HG03064 (cell line): ENCODE data around the gene GABRG3.

Source experiments
- ATAC-seq: cut with Tn5 transposase; IDR thresholded peaks from one replicate; pipeline ENCODE4 v1.9.1; 2021; ENCODE audit warnings: low read depth; ENCODE audit not compliant: unreplicated experiment

Gene GABRG3

DNA sequence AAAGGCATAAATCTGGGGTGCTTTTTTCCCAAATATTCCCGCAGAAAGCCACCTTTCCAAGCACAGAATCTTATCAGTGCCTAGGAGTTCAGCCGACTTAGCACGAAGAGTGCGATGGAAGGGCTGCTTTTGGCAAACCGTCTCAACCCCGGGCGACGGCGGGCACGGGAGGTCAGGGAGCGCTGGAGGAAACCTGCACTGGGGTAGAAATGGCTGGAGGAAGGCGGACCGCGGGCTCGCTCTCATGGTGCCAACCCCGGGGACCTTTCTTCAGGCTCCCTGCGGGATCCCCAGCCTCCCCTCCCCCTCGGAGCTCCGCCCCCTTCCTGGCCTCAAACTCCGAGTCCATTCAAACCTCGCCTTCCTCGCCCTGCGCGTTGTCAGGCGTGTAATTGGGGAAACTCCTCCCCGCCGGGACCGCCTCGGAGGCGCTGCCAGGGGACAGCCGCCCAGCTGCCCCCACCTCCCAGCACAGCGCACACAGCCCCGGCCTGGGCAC, at the start of gene GABRG3:
TSS of gene GABRG3 (plus strand) at position 470 of the 499 bp plus-strand sequence.
- no peak for ATAC-seq

DNA sequence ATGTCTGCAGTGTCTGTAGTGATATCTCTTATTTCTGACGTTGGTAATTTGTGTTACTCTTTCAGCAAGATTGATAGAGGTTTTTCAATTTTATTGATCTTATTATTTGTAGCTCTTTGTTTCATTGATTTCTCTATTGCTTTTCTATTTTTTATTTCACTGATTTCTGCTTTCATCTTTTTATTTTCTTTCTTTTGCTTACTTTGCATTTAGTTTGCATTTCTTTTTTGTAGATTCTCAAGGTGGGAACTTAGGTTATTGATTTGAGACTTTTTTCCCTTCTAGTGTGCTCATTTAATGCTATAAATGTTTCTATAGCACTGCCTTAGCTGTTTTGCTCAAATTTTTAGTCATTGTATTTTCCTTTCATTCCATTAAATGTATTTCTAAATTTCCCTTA, 49.5 kb upstream of the GABRG3 start:
- no peak for ATAC-seq

DNA sequence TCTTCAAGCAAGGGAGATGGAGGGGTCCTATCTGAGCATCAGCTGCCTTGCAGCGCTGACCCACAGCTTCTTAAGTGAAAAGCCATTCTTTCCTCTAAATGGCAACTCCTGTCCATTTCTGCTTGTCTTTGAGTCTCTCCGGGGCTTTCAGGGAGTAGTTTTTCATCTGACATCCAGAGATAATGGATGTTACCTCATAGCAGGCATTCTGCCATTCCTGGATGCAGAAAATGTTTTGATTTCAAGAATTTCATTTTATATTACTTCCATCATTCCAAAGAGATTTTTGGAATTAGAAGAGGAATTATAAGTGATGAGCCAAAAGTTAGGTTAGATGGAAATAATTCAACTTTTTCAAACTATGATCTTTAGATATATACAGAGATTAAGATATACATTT, 44.9 kb upstream of the GABRG3 start:
- ATAC-seq: no peak

DNA sequence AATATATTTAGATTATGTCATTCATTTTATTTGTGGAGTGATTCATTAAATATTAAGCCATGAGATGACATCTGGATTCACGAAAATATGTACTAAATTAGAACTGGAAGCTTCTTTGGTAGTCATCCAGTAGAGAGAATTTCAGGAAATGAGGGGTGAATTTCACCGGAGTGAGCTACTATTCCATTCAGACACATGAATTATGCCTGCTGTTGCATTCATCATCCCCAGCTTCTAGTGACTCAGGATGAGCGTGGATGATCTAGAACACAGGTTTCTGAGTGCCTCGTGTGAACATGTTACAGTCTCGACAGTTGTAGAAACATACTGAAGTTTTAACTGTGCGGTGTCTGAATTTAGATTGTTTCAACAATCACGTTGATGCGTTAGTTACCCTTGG, 42.9 kb upstream of the GABRG3 start:
- ATAC-seq: no peak

DNA sequence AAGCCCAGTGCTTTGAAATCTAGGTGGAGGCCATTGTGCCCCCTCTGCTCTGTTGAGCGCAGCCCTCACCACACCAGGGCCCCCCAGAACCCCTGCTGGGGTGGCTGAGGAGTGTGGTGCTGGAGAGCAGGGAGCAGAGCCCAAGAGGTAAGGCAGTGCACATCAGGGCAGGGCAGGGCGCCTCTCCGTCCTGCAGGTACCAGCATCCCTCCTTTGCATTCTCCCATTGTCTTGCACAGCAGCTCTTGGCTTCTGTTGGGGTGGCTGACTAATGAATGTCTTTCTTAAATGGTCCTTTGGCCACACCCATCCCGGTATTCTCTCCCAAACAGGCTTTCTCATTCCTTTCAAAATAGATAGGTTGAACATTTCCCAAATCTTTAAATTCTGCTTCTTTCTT, 41.4 kb upstream of the GABRG3 start:
- ATAC-seq: no peak

DNA sequence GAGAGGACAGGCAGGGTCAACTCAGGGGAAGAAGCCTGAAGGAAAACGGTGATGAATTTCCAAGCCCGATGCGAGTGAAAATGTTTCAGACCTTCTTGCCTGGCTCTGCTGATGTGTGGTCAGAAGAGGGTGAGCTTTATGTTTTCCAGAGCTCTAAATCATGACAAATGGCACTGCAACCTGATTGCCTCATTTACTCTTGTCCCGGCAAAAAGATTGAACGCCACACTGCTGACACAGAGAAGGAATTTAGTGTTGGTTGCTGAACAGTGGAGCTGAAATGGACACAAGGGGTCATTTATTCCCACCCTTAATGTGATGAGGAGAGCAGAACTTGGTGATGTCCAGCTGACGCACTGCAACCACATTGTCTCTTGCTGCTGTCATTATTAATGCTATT, 36.1 kb upstream of the GABRG3 start:
- no peak for ATAC-seq

DNA sequence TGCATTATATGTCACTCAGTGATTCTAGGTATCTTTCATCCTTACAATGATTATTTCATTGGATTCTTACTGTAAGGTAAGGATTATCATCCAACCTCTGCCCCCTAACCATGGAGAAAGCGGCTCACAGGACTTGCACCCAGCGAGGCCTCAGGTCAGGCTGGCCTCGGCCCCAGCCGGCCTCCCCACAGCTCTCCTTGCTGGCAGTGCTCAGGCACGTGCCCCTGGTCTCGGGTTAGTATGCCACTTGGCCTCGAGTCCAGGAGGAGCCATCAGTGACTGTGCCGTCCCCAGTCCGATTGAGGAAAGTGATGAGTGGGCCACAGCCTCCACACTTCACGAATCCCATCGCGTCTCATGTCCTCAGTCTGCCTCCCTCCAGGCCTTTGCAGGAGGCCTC, 35.7 kb upstream of the GABRG3 start:
- ATAC-seq: no peak

DNA sequence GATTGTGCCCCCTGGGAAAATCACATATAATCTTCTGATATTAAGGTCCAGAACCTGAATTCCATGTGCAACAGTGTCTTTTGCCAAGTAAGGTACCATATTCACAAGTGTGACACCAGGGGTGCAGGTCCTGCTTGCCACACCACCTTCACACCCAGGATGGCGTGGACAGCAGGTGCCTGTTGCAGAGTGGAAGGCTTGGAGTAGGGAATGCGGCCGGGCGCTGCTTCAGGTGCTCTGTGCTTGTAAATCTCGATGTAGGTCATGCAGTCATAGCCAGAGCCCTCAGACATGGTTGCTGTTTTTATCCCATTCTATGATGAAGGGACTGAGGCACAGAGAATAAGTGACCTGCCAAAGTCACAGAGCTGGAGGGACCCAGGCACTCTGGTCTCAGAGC, 34.5 kb upstream of the GABRG3 start:
- ATAC-seq: no peak

DNA sequence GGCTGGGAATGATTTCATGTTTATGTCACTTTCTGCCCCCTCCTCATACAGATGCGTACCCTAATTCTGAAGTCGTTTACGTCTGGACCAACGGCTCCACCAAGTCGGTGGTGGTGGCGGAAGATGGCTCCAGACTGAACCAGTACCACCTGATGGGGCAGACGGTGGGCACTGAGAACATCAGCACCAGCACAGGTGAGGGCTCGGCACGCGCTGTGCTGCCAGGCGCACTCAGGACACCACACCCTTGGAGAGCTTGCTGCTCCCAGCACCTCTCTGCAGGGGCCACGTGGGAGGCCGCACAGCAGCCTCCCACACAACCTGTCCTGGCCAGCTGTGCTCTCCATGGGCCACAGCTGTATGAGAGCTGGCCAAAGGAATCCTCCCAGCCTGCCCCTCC, 33.8 kb upstream of the GABRG3 start:
- no peak for ATAC-seq

DNA sequence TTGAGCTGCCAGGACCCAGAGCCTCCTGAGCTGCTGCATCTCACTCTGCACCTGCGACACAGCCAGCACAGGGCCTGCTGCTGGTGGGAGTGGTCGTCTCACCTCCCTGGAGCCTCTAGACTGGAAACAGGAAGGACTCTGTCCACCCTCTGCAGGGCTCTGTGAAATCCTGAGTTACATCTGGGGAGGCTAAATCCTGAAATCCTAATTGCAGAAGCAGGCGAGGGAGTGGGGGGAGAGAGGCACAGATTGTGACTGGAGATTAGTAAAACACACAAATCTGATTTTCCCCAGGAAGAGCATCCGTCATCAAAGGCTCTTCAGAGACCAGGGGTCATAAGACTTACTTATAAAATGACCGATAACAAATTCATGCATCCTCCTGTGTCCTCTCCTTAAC, 31.6 kb upstream of the GABRG3 start:
- ATAC-seq: no peak

DNA sequence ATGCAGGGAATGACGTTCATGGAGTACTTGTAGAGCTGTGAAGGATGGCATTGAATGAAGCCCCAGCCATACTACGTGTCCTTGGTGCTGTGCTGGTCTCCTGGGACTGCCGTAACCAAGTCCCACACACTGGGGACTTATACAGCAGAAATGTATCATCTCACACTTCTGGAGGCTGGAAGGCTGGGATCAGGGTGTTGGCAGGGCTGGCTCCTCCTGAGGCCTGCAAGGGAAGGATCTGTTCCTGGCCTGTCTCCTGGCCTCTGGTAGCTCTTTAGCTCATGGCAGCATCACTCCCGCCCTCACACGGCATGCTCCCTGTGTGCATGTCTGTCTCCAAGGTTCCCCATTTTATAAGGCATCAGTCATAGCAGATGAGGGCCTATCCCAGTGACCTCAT, 29.5 kb upstream of the GABRG3 start:
- ATAC-seq: no peak

DNA sequence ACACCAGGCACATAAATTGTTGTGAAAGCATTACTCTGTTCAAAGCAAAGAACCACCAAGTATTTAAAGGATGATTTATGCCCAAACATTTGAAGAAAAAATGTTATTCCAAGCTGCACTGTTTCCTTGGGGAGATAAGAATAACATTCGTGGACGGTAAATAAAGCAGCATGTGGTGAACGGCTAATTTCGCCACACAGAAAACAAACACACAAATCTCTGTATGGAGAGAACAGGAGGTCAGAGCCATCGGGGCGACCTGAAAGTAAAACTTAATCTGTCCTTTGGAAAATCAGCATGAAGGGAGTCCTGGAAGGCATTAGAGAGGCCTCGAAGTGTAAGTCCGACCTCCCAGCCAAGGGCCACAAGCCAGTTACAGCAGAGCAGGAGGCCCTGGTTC, 27.1 kb upstream of the GABRG3 start:
- no peak for ATAC-seq

DNA sequence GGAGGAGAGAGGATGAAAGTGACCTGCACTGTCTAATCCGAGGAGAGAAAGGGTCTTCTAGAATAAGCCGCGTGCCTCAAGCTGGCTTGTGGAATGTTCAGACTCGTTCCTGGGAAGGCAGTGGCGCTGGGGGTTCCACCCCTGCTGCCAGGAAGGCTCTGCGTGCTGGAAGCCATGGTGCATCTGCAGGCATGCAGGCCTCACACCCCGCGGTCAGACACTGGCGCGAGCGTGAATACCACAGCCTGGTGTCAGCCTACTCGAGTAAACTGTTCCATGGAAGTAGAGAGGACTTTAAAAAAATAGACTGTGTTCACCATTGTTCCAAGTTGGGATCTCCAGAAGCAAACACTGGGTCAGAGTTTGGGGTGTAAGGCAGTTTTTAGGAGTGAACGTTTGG, 25.9 kb upstream of the GABRG3 start:
- no peak for ATAC-seq

DNA sequence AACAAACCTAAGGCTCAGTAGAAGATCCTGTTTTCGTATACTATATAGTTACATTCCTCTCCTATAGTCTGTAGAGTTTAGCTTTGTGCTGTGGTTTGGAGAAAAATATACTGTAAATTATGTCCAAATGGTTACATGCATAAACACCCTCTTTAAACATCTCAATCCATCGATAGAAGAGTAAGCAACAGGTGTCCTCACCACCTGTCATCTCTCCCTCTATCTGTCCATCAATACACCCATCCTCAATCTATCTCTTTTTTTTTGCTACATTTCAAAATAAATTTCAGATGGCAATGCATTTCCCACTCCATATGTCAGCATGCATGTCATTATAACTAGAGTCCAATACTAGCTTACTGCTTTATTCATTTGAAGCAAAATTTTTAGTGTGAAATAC, 21.0 kb upstream of the GABRG3 start:
- no peak for ATAC-seq

DNA sequence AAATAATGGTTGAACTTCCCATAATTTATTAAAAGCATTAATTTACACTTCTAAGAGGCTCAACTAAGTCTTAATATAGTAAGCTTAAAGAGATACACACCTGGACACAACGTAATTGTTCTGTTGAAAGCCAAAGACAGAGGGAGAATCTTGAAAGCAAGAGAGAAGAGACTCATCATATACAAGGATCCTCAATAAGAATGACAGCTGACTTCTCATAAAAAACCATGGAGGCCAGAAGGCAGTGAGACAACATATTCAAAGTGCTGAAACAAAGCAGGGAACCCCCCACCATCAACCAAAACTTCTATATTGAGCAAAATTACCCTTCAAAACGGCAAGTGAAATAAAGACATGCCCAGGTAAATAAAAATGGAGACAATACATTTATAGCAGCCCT, 16.6 kb upstream of the GABRG3 start:
- no peak for ATAC-seq

DNA sequence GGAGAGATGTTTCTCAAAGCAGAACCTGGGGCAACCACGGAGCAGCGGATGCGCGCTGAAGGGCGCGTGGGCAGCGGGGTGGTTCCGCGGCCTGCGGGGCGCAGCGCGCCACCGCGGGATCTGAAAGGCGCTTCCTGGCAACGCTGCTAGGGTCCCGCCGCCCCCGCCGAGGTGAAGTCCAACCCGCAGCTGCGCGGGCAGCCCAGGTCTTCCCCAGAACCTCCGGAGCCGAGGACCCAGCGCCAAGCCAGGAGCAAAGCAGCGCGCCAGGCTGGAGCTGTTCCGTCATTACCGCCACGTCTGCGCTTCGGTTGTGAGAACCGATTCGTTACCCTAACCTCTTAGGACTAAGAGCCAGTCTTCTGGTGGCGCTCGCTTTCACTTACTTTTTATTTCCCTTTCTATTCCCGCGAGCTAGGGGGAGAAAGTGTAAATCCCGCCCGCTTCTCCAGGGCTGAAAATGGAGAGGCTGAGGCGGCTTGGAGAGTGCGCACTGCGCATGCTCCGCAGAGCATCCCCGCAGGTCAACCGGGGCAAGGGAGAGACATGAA, 3.2 kb upstream of the GABRG3 start:
- no peak for ATAC-seq

DNA sequence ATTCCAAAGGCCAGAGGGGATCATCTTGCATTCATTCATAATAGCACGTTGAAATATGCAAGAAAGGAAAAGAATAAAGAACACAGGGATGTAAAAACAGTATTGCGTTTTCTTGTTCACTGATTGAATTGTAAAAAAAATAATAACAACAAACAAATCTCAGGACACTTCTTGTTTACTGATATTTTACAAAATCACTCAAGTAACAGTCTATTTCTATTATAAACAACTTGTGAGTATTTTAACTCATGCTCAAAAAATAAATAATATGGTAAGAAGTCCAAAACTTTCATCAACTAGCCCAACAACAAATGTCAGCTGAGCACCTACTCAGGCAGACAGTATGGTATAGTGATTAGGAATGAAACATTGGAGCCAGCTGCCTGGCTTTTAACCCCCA, 2.2 kb upstream of the GABRG3 start:
- no peak for ATAC-seq

DNA sequence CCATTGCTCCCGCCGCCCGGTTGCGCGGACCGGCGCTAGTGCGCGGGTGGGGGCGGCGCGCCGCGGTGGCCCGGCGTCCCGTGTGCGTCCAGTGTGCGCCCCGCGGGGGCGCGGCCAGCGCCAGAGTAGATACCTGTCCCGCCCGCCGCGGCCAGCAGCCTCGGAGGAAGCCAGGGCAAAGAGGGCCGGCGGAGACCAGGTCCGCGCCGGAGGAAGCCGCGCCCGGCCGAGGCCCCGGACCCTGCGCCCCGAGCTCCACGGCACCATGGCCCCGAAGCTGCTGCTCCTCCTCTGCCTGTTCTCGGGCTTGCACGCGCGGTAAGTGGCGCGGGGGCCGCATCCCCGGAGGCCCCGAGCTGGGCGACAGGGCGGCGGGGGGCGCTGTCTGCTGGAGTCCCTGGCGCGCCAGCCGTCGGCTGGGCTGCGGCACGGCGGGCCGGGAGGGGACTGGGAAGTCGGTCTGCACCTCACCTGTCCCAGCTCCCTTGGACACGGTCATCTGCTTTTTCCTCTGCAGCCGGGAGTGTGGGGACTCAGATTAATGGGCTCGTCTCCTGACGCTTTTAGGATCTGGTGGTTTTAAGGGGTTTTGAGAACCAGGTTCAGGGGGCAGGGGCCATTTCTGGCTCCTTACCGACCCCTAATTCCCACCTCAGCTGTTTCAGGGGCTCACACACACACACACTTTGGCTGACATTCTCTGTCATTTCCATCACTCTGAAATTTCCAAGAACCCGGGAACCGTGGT, 464 bp downstream of the GABRG3 start:
- no peak for ATAC-seq

DNA sequence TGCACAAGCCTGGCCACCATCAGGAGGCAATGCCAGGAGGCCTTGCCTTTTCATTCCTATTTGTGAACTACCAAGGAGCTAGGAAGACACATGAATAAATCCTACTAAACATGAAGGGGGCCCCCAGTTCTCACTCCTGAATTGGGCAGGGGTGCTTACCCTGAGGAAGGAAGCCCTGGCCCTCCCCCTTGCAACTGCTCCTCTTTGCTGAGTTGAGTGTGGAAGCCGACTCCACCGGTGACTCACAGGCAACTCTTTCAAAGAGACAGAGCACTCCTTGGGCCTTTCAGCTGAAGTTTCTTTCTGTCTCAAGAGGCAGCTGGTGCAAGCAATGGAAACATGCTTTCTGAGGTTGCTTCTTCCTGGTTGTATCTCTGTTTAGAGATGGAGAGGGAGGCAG, 1.7 kb downstream of the GABRG3 start:
- no peak for ATAC-seq

DNA sequence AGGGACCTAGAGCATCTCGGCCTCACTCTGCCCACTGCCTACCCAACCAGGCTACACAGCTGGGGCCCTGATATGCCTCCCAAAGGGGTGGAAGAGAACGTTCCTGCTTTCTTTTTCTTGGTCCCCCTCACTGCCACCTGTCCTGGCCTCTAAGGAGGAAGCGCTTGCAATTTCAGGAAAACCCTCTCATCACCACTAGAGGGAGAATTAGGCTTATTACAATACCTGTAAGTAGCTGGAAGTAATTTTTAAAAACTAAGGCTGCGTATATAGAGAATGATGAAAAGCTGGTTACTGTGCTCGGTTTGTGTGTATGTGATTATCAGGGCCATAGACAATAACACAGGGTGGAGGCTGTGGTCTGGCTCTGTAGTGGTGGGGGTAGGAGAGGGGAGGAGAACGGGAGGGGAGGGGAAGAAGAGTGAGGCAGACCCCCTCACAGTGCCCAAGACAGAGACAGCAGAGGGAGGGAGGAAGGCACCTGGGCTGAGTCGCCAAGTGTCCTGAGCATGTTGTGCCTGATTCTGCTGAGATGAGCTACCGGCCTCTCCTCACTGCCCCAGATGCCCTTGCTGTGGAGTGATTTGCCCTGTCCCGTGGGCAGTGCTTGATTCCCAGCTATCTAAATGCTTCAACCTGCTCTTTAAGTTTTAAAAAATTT, 3.3 kb downstream of the GABRG3 start:
- ATAC-seq: no peak

DNA sequence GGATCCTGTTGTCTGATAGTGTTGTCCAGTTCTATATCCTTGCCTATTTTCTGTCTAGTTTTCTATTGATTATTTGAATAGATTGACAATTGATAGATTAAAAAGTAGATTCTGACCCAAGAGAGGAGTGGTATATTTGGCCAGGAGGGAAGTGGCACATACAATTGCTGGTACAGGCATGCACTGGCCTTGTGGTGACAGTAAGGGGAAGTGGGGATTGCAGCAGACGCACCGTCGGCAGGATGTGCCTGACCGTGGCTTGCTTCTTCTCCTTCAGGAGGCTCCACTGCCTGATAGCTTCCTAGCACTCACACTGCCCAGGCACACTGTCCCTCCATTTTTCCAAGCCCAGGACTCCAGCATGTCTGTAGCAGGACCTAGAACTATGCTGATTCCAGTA, 10.5 kb downstream of the GABRG3 start:
- ATAC-seq: no peak

DNA sequence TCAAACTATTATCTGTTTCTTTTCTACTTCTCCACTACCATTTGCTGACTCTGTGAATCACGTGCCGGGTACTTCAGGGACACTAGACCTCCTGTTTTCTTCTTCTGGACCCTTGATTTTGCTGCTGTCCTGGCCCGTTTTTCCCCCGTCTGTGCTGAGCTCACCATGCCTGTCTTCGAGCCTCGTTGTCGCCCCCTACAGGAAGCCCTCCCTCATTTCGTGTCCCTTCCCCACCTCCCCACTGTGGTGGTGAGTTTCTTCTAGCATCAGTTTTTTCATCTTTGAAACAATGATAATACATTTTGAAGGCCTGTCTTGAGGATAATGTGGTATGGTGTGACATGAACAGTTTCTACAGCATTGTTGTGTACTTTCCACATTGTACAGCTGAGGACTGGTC, 12.8 kb downstream of the GABRG3 start:
- ATAC-seq: no peak
